ENCODE data around the gene CLN3. TPM values are rescaled to one million over a fixed set of nuclear protein-coding genes. Genes with fewer than 3 reads are reported as not detected.

The CLN3 gene
- total and polyA plus RNA-seq, 2 of the 13 experiments (the other 11 are each of a cell fraction or from before 2014, with no cell fraction given): 23.4 to 46.8 TPM

DNA sequence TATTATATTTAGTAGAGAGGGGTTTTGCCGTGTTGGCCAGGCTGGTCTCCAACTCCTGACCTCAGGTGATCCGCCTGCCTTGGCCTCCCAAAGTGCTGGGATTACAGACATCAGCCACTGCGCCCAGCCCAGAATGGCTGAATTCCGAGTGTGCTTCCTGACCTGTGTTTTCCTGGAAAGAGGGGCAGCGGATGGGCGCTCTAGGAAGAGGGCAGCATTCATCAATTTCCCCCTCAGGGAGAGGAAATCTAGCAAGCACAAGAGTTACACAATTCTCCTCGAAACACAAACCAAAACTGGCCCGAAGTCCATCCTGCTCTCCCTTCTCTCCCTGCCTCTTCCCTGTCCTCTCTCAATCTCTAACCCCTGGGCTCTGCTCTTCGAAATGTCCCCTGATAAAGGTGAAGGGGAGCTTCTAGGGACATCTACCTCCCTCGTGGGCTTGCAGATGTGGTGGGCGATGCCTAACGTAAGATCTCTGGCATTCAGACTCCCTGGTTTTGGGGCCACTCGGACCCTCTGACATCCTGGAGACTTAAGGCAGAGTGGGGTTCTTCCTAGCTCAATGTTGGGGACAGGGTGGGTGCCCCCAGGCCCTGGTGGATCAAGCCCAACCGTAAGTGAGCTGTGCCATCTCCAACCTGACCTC is 13.7 kb upstream of the CLN3 start (continued):
- TF ChIP-seq, protein P1, sequence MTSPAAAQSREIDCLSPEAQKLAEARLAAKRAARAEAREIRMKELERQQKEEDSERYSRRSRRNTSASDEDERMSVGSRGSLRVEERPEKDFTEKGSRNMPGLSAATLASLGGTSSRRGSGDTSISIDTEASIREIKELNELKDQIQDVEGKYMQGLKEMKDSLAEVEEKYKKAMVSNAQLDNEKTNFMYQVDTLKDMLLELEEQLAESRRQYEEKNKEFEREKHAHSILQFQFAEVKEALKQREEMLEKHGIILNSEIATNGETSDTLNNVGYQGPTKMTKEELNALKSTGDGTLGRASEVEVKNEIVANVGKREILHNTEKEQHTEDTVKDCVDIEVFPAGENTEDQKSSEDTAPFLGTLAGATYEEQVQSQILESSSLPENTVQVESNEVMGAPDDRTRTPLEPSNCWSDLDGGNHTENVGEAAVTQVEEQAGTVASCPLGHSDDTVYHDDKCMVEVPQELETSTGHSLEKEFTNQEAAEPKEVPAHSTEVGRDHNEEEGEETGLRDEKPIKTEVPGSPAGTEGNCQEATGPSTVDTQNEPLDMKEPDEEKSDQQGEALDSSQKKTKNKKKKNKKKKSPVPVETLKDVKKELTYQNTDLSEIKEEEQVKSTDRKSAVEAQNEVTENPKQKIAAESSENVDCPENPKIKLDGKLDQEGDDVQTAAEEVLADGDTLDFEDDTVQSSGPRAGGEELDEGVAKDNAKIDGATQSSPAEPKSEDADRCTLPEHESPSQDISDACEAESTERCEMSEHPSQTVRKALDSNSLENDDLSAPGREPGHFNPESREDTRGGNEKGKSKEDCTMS (CRISPR knock-in tag; conservative IDR thresholded peaks at IDR 0.05): no peak
- TF ChIP-seq ZNF431 (CRISPR knock-in tag; IDR thresholded peaks at IDR 0.05; ENCODE audit: borderline replicate concordance, low read depth) (no peak), PHB2 (IDR thresholded peaks at IDR 0.05; ENCODE audit: partially characterized antibody) (no peak), ZNF549 (CRISPR knock-in tag; IDR thresholded peaks at IDR 0.05) (0 out of 2 replicates have a peak, but pooled peaks have one; percentile 69), NFKB2 (CRISPR knock-in tag; IDR thresholded peaks at IDR 0.05; ENCODE audit: borderline replicate concordance) (peak; percentile 59; the same call in 1 of the 2 replicates), RAD21 (CRISPR knock-in tag; IDR thresholded peaks at IDR 0.05) (no peak), SP4 (CRISPR knock-in tag; IDR thresholded peaks at IDR 0.05) (no peak), ZNF891 (CRISPR knock-in tag; IDR thresholded peaks at IDR 0.05) (0 out of 2 replicates have a peak, but pooled peaks have one; percentile 73), CCDC6 (CRISPR knock-in tag; IDR thresholded peaks at IDR 0.05) (peak; percentile 58; the same call in 1 of the 2 replicates), FOXA3 (CRISPR knock-in tag; IDR thresholded peaks at IDR 0.05) (0 out of 2 replicates have a peak, but pooled peaks have one; percentile 41), MAFG (CRISPR knock-in tag; IDR thresholded peaks at IDR 0.05) (no peak), GTF2F1 (IDR thresholded peaks at IDR 0.05; ENCODE audit: low read length) (no peak), ZZZ3 (CRISPR knock-in tag; IDR thresholded peaks at IDR 0.05; ENCODE audit: borderline replicate concordance) (no peak), TOE1 (CRISPR knock-in tag; IDR thresholded peaks at IDR 0.05) (no peak), MXD4 (CRISPR knock-in tag; IDR thresholded peaks at IDR 0.05) (no peak; the same call in 1 of the 2 replicates), SIX4 (CRISPR knock-in tag; IDR thresholded peaks at IDR 0.05) (0 out of 2 replicates have a peak, but pooled peaks have one; percentile 9), KLF11 (CRISPR knock-in tag; IDR thresholded peaks at IDR 0.05) (no peak), ZNF564 (CRISPR knock-in tag; IDR thresholded peaks at IDR 0.05) (no peak), POLR2A (IDR thresholded peaks at IDR 0.05; ENCODE audit: insufficient read depth in 1 of 2, low read depth in 2 of 2, low read length in 2 of 2) (no peak), ZNF782 (CRISPR knock-in tag; IDR thresholded peaks at IDR 0.05; ENCODE audit: borderline replicate concordance) (no peak), HNRNPH1 (optimal IDR thresholded peaks at IDR 0.05; ENCODE audit: low read depth, low read length) (no peak), HHEX (CRISPR knock-in tag; IDR thresholded peaks at IDR 0.05) (no peak), MIXL1 (CRISPR knock-in tag; IDR thresholded peaks at IDR 0.05) (peak; percentile 78)
- TF ChIP-seq, protein P2, sequence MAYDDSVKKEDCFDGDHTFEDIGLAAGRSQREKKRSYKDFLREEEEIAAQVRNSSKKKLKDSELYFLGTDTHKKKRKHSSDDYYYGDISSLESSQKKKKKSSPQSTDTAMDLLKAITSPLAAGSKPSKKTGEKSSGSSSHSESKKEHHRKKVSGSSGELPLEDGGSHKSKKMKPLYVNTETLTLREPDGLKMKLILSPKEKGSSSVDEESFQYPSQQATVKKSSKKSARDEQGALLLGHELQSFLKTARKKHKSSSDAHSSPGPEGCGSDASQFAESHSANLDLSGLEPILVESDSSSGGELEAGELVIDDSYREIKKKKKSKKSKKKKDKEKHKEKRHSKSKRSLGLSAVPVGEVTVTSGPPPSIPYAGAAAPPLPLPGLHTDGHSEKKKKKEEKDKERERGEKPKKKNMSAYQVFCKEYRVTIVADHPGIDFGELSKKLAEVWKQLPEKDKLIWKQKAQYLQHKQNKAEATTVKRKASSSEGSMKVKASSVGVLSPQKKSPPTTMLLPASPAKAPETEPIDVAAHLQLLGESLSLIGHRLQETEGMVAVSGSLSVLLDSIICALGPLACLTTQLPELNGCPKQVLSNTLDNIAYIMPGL (CRISPR knock-in tag; IDR thresholded peaks at IDR 0.05; ENCODE audit: borderline replicate concordance in 1 of 2, low read depth in 1 of 2): peak in 1 of 2 experiments; percentile 33; a peak in 1 of 4 replicates
- TF ChIP-seq, protein P3, sequence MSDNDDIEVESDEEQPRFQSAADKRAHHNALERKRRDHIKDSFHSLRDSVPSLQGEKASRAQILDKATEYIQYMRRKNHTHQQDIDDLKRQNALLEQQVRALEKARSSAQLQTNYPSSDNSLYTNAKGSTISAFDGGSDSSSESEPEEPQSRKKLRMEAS (IDR thresholded peaks at IDR 0.05): 0 out of 2 replicates have a peak, but pooled peaks have one; percentile 36
- TF ChIP-seq, protein P4, sequence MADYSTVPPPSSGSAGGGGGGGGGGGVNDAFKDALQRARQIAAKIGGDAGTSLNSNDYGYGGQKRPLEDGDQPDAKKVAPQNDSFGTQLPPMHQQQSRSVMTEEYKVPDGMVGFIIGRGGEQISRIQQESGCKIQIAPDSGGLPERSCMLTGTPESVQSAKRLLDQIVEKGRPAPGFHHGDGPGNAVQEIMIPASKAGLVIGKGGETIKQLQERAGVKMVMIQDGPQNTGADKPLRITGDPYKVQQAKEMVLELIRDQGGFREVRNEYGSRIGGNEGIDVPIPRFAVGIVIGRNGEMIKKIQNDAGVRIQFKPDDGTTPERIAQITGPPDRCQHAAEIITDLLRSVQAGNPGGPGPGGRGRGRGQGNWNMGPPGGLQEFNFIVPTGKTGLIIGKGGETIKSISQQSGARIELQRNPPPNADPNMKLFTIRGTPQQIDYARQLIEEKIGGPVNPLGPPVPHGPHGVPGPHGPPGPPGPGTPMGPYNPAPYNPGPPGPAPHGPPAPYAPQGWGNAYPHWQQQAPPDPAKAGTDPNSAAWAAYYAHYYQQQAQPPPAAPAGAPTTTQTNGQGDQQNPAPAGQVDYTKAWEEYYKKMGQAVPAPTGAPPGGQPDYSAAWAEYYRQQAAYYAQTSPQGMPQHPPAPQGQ (CRISPR knock-in tag; IDR thresholded peaks at IDR 0.05; ENCODE audit: borderline replicate concordance): no peak

Measured in HepG2 (cell line).